UCSD-AML1 (cell line): Measurements from ENCODE around the gene MAEL.
"Not testable (repeated sequence)": the region's sequence is repeated elsewhere in the genome, so short reads cannot be mapped to it uniquely, and the experiment has no call there.

Source experiments
- DNase-seq: peaks from one replicate; lab custom pipeline; 2025; ENCODE audit not compliant: unreplicated experiment; lab: John Stamatoyannopoulos, UW

The MAEL gene

GRCh38 chr1:166977951-166978350 lies 11.1 kb upstream of the MAEL start:
- no peak for DNase-seq

GRCh38 chr1:166978821-166979220 lies 10.3 kb upstream of the MAEL start:
- no peak for DNase-seq

GRCh38 chr1:166980383-166980782 lies 8.7 kb upstream of the MAEL start:
- DNase-seq: no peak

GRCh38 chr1:166980818-166981217 lies 8.3 kb upstream of the MAEL start:
- no peak for DNase-seq

- no peak for DNase-seq
These were observed 7.5 kb upstream of the MAEL start for GRCh38 chr1:166981589-166981988.

- no peak for DNase-seq
These were observed 10.0 kb downstream of the MAEL start for GRCh38 chr1:166999075-166999474.

- DNase-seq: no peak
These were observed 10.5 kb downstream of the MAEL start for GRCh38 chr1:166999500-167000055.

GRCh38 chr1:167000546-167000945 lies 11.5 kb downstream of the MAEL start:
- no peak for DNase-seq

GRCh38 chr1:167002354-167002753 lies 13.3 kb downstream of the MAEL start:
- DNase-seq: no peak

- DNase-seq: no peak
These were observed 14.6 kb downstream of the MAEL start for GRCh38 chr1:167003711-167004110.

- no peak for DNase-seq
These were observed 22.6 kb downstream of the MAEL start for GRCh38 chr1:167011560-167012191.

- no peak for DNase-seq
These were observed 23.5 kb downstream of the MAEL start for GRCh38 chr1:167012570-167012969.

GRCh38 chr1:167013108-167013929 lies 24.2 kb downstream of the MAEL start:
- DNase-seq: no peak

GRCh38 chr1:167016100-167016750 lies 27.1 kb downstream of the MAEL start:
- no peak for DNase-seq

- DNase-seq: no peak
These were observed 33.3 kb downstream of the MAEL start for GRCh38 chr1:167022384-167022783.

- DNase-seq: not testable (repeated sequence)
These were observed 40.5 kb downstream of the MAEL start for GRCh38 chr1:167029553-167029952.

- DNase-seq: no peak
These were observed 44.6 kb downstream of the MAEL start for GRCh38 chr1:167033646-167034045.

- DNase-seq: peak; percentile 37
These were observed 54.8 kb downstream of the MAEL start for GRCh38 chr1:167043752-167044488.

GRCh38 chr1:167051907-167052306 lies 62.8 kb downstream of the MAEL start:
- DNase-seq: no peak

- no peak for DNase-seq
These were observed 63.3 kb downstream of the MAEL start for GRCh38 chr1:167052389-167052788.

GRCh38 chr1:167054531-167054930 lies 65.5 kb downstream of the MAEL start:
- peak; percentile 45 for DNase-seq
